Amniotic epithelial cell (primary cell): ENCODE measurements around the gene KNTC1.
"Not testable (repeated sequence)": the region's sequence is repeated elsewhere in the genome, so short reads cannot be mapped to it uniquely, and the experiment has no call there.

Source experiments
- DNase-seq: peaks from one replicate; pipeline ENCODE4 v3.0.0-alpha.2; 2010; ENCODE audit warnings: low read depth

The KNTC1 gene

GRCh38 chr12:122526683-122527477 is at the start of gene KNTC1, which contains the start of gene RSRC2:
KNTC1 (plus strand) TSS chr12:122527249; CDS start chr12:122530064, 2,815 bp downstream.
RSRC2 (minus strand) TSS chr12:122526936; CDS start chr12:122526853, 83 bp downstream.
- DNase-seq, result peak; percentile 99

DNA sequence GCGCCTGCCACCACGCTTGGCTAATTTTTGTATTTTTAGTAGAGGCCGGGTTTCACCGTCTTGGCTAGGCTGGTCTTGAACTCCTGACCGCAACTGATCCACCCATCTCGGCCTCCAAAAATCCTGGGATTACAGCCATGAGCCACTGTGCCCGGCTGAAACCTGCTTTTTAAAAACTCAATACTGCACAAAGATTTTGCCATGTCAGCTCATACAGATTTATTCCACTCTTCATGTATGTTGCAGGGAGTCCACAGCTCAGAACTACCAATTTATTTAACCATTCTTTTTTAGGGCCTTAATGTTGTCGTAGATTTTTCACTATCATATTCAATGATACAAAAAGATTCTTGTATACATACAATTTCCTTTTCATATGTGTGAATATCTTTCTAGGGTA is 46.3 kb upstream of the KNTC1 start:
- DNase-seq, result no peak

DNA sequence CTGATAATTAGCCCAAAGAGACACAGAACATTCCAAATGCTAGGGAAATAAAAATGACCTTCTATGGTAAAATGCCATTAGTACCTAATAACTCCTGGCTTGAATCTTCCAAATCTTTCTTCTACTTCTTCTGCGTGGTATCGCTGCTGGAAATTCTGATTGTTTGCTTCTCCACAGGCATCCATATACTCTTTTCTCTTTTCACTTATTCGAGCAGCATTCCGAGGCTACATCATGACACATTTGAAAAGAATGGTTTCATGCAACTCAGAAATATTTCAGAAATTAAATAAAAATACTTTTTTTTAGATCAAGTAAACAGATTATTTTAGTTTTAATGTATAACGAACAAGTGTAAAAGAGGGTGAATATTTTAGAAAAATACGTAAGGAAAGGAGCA is 45.2 kb upstream of the KNTC1 start:
- DNase-seq, result no peak

- no peak for DNase-seq
Observed at GRCh38 chr12:122483969-122484368, 43.1 kb upstream of the KNTC1 start.

- not testable (repeated sequence) for DNase-seq
Observed at GRCh38 chr12:122484385-122484784, 42.7 kb upstream of the KNTC1 start.

- DNase-seq, result peak; percentile 62
Observed at GRCh38 chr12:122486360-122486759, 40.7 kb upstream of the KNTC1 start.

DNA sequence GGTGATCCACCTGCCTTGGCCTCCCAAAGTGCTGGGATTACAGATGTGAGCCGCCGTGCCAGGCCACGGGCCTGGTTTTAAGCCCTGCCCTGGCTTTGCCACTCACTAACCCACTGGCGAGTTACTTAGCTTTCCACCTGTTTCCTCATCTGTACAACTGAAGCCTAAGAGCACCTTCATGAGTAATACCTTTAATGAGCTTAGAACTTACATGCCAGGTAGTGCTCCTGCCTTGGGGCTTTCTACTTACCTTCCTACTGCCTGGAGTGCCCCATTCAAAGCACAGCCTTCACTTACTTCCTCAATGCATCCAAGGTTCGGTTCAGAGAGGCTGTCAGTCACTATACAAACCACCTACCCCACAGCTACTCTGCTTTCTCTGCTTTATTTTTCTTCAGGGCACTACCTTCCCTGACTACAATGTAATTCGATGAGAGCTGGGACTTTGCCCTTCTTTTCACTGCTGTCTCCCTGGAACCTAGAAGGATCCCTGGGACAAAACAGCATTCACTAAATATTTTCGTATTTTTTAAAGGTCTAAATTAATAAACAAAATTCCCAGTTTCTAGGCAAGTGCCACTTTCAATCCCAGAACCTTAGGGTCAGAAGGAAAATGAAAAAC is 40.1 kb upstream of the KNTC1 start:
- no peak for DNase-seq

DNA sequence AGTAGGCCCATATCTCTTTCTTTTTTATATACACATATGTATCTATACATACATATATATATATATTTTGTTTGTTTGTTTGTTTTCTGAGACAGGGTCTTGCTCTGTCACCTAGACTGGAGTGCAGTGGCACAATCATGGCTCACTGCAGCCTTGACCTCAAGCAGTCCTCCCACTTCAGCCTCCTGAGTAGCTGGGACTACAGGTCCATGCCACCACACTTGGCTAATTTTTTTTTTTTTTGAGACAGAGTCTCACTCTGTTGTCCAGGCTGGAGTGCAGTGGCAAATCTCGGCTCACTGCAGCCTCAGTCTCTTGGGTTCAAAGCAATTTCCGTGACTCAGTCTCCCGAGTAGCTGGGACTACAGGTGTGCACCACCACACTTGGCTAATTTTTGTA is 39.2 kb upstream of the KNTC1 start:
- not testable (repeated sequence) for DNase-seq

DNA sequence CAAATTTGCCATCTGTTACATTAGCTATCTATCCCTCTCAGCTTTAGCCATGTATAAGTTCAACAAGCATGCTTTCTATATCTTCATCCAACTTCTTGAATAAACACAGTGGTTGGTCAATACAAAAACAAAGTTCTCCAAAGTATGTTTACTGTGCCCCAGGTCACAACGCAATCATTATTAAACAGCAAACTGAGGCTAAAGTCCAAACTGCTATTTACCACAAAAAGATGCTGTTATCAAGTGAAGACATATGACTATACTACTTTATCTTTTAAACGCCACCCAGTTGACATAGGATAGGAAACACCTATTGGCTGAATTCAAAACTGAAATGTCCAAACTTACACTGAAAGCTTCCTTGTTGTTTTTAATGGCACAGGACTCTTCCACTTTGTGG is 38.0 kb upstream of the KNTC1 start:
- no peak for DNase-seq

DNA sequence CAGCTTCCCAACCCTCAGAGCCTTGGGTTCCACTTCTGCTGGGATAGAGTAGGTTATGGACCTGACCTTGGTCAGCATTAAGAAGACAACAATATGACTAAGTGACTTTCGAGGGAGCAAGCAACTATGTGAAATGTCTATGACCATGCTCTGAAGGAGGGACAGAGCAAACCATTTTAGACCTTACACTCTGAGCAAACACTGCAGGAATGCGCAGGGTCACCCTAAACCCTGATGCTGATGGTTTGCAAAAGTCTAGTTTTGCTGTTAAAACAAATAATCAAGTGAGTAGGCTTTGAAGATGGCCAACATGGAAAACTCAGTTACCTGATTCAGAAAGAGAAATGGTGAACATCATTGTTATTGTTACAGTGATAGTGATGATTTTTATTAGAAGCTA is 35.1 kb upstream of the KNTC1 start:
- no peak for DNase-seq

- DNase-seq, result not testable (repeated sequence)
Observed at GRCh38 chr12:122493222-122493621, 33.8 kb upstream of the KNTC1 start.

GRCh38 chr12:122495258-122495657 is 31.8 kb upstream of the KNTC1 start:
- DNase-seq, result no peak

- peak; percentile 65 for DNase-seq
Observed at GRCh38 chr12:122499991-122500684, 26.9 kb upstream of the KNTC1 start.

DNA sequence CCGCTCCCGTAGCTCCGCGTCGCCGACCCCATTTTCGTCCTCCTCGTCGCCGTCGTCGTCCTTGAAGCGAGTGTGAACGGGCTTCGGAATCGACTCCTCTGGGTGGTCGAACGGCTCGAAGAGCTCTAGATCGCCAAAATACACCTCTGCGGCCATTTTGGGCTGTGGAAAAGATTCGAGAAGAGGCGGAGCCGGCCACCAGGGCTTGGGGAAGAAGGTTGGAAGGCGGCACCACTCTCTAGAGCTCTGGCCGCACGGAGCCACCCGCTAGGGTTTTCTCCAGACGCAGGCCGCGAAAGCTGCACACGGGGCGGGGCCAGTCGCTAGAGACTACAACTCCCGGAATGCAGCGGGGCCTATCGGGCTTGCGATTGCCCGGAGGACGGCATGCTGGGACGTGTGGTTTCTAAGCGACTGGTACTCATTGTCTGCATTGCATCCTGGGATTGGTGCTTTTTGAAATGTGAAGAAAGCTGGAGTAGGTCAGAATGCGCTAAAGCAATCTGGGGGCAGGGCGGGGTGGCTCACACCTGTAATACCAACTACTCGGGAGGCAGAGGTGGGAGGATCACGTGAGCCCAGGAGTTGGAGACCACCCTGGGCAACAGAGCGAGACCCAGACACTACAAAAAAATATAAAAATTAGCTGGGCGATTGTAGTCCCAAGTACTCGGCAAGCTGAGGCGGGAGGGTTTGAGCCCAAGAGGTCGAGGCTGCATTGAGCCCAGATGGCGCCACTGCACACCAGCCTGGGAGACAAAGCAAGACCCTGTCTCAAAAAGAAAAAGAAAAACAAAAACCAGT is 26.2 kb upstream of the KNTC1 start, which contains the start of gene ZCCHC8:
Gene ZCCHC8 (minus strand): TSS at position 248 of the 804 bp plus-strand sequence. CDS start 92 bp downstream, at position 156.
- DNase-seq, result peak; percentile 98

DNA sequence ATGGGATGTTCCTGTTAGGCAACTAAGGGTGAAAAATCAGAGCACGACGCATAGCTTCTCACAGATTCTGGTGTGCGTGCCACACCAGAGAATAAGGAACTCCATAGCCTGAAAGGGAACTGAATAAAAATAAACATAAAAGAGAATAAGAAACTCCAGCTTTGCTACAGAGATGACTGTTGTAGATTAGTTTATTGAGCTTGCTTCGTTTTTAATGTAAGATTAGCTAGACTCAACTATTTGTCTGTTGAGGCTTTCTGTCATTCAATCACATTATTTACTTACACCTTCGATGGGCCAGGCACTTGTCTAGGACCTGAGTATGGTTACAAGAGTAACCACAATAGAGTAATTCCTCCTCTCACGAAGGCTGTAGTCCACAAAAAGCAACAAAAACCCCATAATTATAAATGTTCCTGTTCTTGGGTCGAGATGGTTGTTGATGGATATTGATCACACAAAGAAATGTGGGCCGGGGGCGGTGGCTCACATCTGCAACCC is 25.5 kb upstream of the KNTC1 start:
- no peak for DNase-seq

DNA sequence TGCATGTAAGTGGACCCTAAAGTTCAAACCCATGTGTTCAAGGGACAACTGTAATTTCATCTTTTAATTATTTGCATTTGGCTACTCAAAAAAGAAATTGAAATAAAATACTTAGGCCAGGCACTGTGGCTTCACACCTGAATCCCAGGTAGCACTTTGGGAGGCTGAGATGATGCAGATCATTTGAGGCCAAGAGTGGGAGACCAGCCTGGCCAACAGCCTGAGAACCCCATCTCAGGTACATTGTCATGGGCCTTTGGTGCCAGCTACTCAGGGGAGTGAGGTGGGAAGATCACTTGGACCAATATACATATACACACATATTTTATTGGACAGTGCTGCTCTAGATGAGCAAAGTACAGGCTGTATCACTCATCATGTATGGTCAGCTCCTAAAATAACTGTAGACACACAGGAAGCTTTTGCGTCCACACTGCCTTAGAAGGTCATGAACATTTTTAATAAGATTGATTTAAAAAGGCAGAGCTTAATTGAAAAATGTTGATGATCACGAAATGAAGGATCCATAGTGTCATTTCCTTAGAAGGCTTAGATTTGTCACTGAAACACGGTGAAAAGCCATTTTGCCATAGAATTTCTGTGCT is 23.8 kb upstream of the KNTC1 start:
- no peak for DNase-seq

DNA sequence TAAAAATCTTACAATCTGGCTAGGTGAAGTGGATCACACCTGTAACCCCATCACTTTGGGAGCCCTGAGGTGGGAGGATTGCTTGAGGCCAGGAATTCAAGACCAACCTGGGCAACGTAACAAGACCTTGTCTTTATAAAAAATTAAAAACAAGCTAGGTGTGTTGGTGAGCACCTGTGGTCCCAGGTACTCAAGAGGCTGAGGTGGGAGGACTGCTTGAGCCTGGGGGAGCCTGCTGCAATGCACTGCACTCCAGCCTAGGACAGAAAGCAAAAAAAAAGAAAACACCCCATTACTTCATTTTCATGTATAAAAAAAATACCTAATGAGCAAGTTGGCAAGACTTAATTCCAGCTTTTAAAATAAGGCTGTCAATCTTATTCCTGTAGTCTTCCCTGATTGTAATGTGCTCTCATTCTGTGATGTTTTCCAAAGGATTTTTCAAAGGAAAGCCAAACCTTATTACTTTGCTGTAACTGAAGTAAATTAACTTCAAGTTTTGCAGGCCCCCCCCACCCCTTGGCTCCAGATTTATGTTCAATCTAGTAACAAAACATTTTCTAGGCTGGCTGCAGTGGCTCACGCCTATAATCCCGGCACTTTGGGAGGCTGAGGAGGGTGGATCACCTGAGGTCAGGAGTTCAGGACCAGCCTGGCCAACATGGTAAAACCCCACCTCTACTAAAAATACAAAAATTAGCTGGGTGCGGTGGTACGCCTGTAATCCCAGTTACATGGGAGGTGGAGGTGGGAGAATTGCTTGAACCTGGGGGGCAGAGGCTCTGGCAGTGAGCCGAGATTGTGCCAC is 23.1 kb upstream of the KNTC1 start:
- no peak for DNase-seq

GRCh38 chr12:122505419-122506051 is 21.5 kb upstream of the KNTC1 start:
- DNase-seq, result peak; percentile 25

- no peak for DNase-seq
Observed at GRCh38 chr12:122506393-122506938, 20.6 kb upstream of the KNTC1 start.

GRCh38 chr12:122508163-122508562 is 18.9 kb upstream of the KNTC1 start:
- DNase-seq, result no peak
